H1 (cell line): ENCODE results near the gene LAYN. TPM values are rescaled to one million over a fixed set of nuclear protein-coding genes. Genes with fewer than 3 reads are reported as not detected.

ENCODE experiments used
- CTCF ChIA-PET: fragments of 300-600 bp; sonication (Branson Sonifier 250); formaldehyde crosslinking; loops from one replicate; lab custom pipeline; 2021; ENCODE audit not compliant: partially characterized antibody; lab: Charles Lee
- POLR2A ChIA-PET: fragments of 300-600 bp; sonication (Branson Sonifier 250); formaldehyde crosslinking; loops from one replicate; lab custom pipeline; 2021; ENCODE audit warnings: inconsistent platforms; ENCODE audit not compliant: partially characterized antibody; lab: Charles Lee
- DNase-seq, 2 experiments: peaks; one replicate each; pipeline versions ENCODE4 v3.0.0 to v3.0.0-alpha.2; 2010 to 2022; ENCODE audit warnings: low spot score in 2 of 2, low read depth in 1 of 2, mixed read lengths in 1 of 2
- FAIRE-seq: peaks from 2 replicates; lab custom pipeline; 2011; peaks lifted over from hg19 to GRCh38; lab: Jason Lieb, UNC
- H2AFZ ChIP-seq: 2 replicates; pipeline ENCODE4 v1.8.1; 2012; ENCODE audit warnings: low read length, inconsistent platforms
- H2AK5ac ChIP-seq: 2 replicates; pipeline ENCODE4 v1.6.1; 2013; ENCODE audit warnings: low read depth, low read length
- H2BK120ac ChIP-seq: replicated peaks from 2 replicates; pipeline ENCODE3; 2013; ENCODE audit warnings: low read depth, low read length, inconsistent platforms
- H2BK12ac ChIP-seq: 2 replicates; pipeline ENCODE4 v1.6.1; 2013; ENCODE audit warnings: low read depth, low read length
- H2BK15ac ChIP-seq: 2 replicates; pipeline ENCODE4 v1.6.1; 2013; ENCODE audit warnings: low read length
- H2BK20ac ChIP-seq: 2 replicates; pipeline ENCODE4 v1.6.1; 2013; ENCODE audit warnings: low read length
- H2BK5ac ChIP-seq: 2 replicates; pipeline ENCODE4 v1.6.1; 2013; ENCODE audit warnings: low read depth, low read length
- H3K14ac ChIP-seq: 2 replicates; pipeline ENCODE4 v1.6.1; 2013; ENCODE audit warnings: inconsistent platforms; ENCODE audit not compliant: insufficient read length
- H3K18ac ChIP-seq: 2 replicates; pipeline ENCODE4 v1.6.1; 2013; ENCODE audit warnings: low read length; ENCODE audit errors: extremely low read depth
- H3K23ac ChIP-seq: 2 replicates; pipeline ENCODE4 v1.6.1; 2013; ENCODE audit warnings: inconsistent platforms; ENCODE audit not compliant: insufficient read length
- H3K23me2 ChIP-seq: 2 replicates; pipeline ENCODE4 v1.6.1; 2013; ENCODE audit warnings: low read depth, low read length
- H3K27ac ChIP-seq: 2 replicates; pipeline ENCODE4 v1.6.1; 2011; ENCODE audit warnings: low read depth, low read length, inconsistent platforms
- H3K27me3 ChIP-seq, 4 experiments: replicated peaks in 1 of 4; 1 replicate in 1 of 4; 2 replicates in 3 of 4; pipeline versions ENCODE4 v1.6.1 to v1.8.1; 2011 to 2013; ENCODE audit warnings: low read length in 3 of 4, mild to moderate bottlenecking in 3 of 4, inconsistent platforms in 2 of 4, mixed read lengths in 2 of 4, moderate library complexity in 1 of 4; ENCODE audit not compliant: control insufficient read depth in 3 of 4, insufficient read depth in 3 of 4; ENCODE audit errors: extremely low read depth in 1 of 4
- H3K36me3 ChIP-seq, 4 experiments: 2 replicates each; pipeline versions ENCODE4 v1.6.1 to v1.8.1; 2011 to 2013; ENCODE audit warnings: mild to moderate bottlenecking in 4 of 4, low read length in 3 of 4, moderate library complexity in 2 of 4, control low read depth in 1 of 4, inconsistent platforms in 1 of 4; ENCODE audit not compliant: insufficient read depth in 4 of 4, control insufficient read depth in 2 of 4
- H3K4ac ChIP-seq: replicated peaks from 2 replicates; pipeline ENCODE3; 2013; ENCODE audit warnings: low read length, low read depth, mixed read lengths, inconsistent platforms; ENCODE audit not compliant: insufficient read length
- H3K4me1 ChIP-seq, 4 experiments: replicated peaks in 1 of 4; 1 replicate in 1 of 4; 2 replicates in 3 of 4; pipeline versions ENCODE4 v1.6.1 to v1.8.1; 2011 to 2013; ENCODE audit warnings: low read length in 3 of 4, inconsistent platforms in 2 of 4, mixed read lengths in 1 of 4; ENCODE audit not compliant: insufficient read depth in 4 of 4, control insufficient read depth in 3 of 4
- H3K4me2 ChIP-seq, 2 experiments: 2 replicates each; pipeline versions ENCODE4 v1.6.1 to v1.8.1; 2011 to 2013; ENCODE audit warnings: low read depth in 2 of 2, low read length in 2 of 2, control low read depth in 1 of 2, inconsistent platforms in 1 of 2, mild to moderate bottlenecking in 1 of 2; ENCODE audit not compliant: insufficient read depth in 1 of 2
- H3K4me3 ChIP-seq, 4 experiments: fragments of 200-600, 300-600 bp in 1 of 4; sonication (generic), shearing (Covaris generic), sonication (Bioruptor Twin) in 1 of 4; 2 replicates each; pipeline versions ENCODE4 v1.5.1 to v1.8.1; 2011 to 2016; ENCODE audit warnings: low read length in 4 of 4, low read depth in 3 of 4, control low read depth in 2 of 4, inconsistent platforms in 2 of 4, mild to moderate bottlenecking in 2 of 4, mixed read lengths in 1 of 4, moderate library complexity in 1 of 4; ENCODE audit not compliant: insufficient read depth in 2 of 4; ENCODE audit errors: extremely low read depth in 1 of 4
- H3K56ac ChIP-seq: replicated peaks from 2 replicates; pipeline ENCODE3; 2013; ENCODE audit warnings: low read depth, mild to moderate bottlenecking, mixed read lengths, low read length, inconsistent platforms; ENCODE audit not compliant: insufficient read length
- H3K79me1 ChIP-seq: 2 replicates; pipeline ENCODE4 v1.6.1; 2013; ENCODE audit warnings: low read depth, low read length, control low read depth
- H3K79me2 ChIP-seq, 2 experiments: 2 replicates each; pipeline versions ENCODE4 v1.6.1 to v1.8.1; 2012 to 2013; ENCODE audit warnings: low read length in 2 of 2, mild to moderate bottlenecking in 2 of 2, inconsistent platforms in 1 of 2; ENCODE audit not compliant: insufficient read depth in 2 of 2, control insufficient read depth in 1 of 2
- H3K9ac ChIP-seq, 4 experiments: replicated peaks in 1 of 4; 1 replicate in 1 of 4; 2 replicates in 3 of 4; pipeline versions ENCODE4 v1.6.1 to v1.8.1; 2011 to 2013; ENCODE audit warnings: low read depth in 3 of 4, low read length in 3 of 4, control low read depth in 2 of 4, mild to moderate bottlenecking in 2 of 4, moderate library complexity in 2 of 4, inconsistent platforms in 1 of 4; ENCODE audit errors: extremely low read depth in 1 of 4
- H3K9me3 ChIP-seq, 2 experiments: 2 replicates each; pipeline versions ENCODE4 v1.6.1 to v1.8.1; 2012 to 2013; ENCODE audit warnings: mild to moderate bottlenecking in 2 of 2, moderate library complexity in 2 of 2, control low read depth in 1 of 2, inconsistent platforms in 1 of 2, low read depth in 1 of 2, low read length in 1 of 2, mixed read lengths in 1 of 2; ENCODE audit not compliant: insufficient read depth in 2 of 2
- H4K20me1 ChIP-seq, 2 experiments: replicated peaks in 1 of 2; 2 replicates each; pipeline versions ENCODE3 to v1.8.1; 2011 to 2013; ENCODE audit warnings: inconsistent platforms in 2 of 2, low read length in 2 of 2, mild to moderate bottlenecking in 1 of 2; ENCODE audit not compliant: insufficient read depth in 2 of 2, control insufficient read depth in 1 of 2
- H4K5ac ChIP-seq: 2 replicates; pipeline ENCODE4 v1.6.1; 2013; ENCODE audit warnings: low read length, low read depth, mixed read lengths, inconsistent platforms; ENCODE audit not compliant: insufficient read length
- H4K8ac ChIP-seq: 2 replicates; pipeline ENCODE4 v1.8.0; 2013; ENCODE audit warnings: mild to moderate bottlenecking, moderate library complexity, low read length, inconsistent platforms; ENCODE audit not compliant: insufficient read depth; ENCODE audit errors: extremely low read depth
- H4K91ac ChIP-seq: replicated peaks from 2 replicates; pipeline ENCODE3; 2013; ENCODE audit warnings: low read length, mixed read lengths, inconsistent platforms; ENCODE audit not compliant: insufficient read length
- ASH2L ChIP-seq: fragments of 200-600, 300-600 bp; sonication (generic); IDR thresholded peaks from one replicate; pipeline ENCODE4 v1.7.1; 2017; ENCODE audit warnings: low read length
- E2F6 ChIP-seq: IDR thresholded peaks from 2 replicates; pipeline ENCODE4 v1.6.1; 2012; ENCODE audit warnings: inconsistent platforms
- EZH2 ChIP-seq: fragments of 200-600 bp; sonication (generic); IDR thresholded peaks from 2 replicates; pipeline ENCODE4 v1.7.1; 2012; ENCODE audit warnings: low read depth, mild to moderate bottlenecking, moderate library complexity, low read length, inconsistent platforms; ENCODE audit not compliant: severe bottlenecking
- MAX ChIP-seq: IDR thresholded peaks from 2 replicates; pipeline ENCODE4 v1.6.1; 2012; ENCODE audit warnings: inconsistent platforms
- PHF8 ChIP-seq: fragments of 200-600 bp; sonication (generic); conservative IDR thresholded peaks from 2 replicates; pipeline ENCODE4 v1.7.1; 2012; ENCODE audit warnings: low read depth, mild to moderate bottlenecking, inconsistent platforms, low read length, moderate library complexity
- POU5F1 ChIP-seq: IDR thresholded peaks from 2 replicates; pipeline ENCODE4 v1.6.1; 2011; ENCODE audit warnings: low read depth, mild to moderate bottlenecking, low read length, moderate library complexity
- RBBP5 ChIP-seq: IDR thresholded peaks from 2 replicates; pipeline ENCODE4 v1.7.1; 2012; ENCODE audit warnings: low read depth, mild to moderate bottlenecking, inconsistent platforms, low read length, moderate library complexity, borderline replicate concordance
- SRF ChIP-seq: IDR thresholded peaks from 2 replicates; pipeline ENCODE4 v1.6.1; 2011; ENCODE audit warnings: mild to moderate bottlenecking, low read depth, low read length, moderate library complexity
- TCF12 ChIP-seq: IDR thresholded peaks from 2 replicates; pipeline ENCODE4 v1.6.1; 2011; ENCODE audit warnings: low read depth, mild to moderate bottlenecking, low read length
- WGBS, 2 experiments: shearing (Covaris generic) in 1 of 2; methylation state at CpG; one replicate each; pipeline versions ENCODE4 v1.1.6 to v1.1.7; 2013 to 2015; ENCODE audit warnings: low lambda C conversion rate in 2 of 2, mixed read lengths in 2 of 2, inconsistent platforms in 1 of 2, low coverage in 1 of 2, missing lambda C conversion rate in 1 of 2; ENCODE audit not compliant: insufficient replicate concordance in 2 of 2, insufficient coverage in 1 of 2, insufficient read length in 1 of 2; ENCODE audit errors: extremely low coverage in 1 of 2, missing lambda C conversion rate in 1 of 2; 5-methylcytosine and 5-hydroxymethylcytosine counted together
- polyA plus RNA-seq, 7 experiments: library from polyadenylated mRNA; depleted of rRNA in 3 of 7; stranded (reverse) in 5 of 7; unstranded in 2 of 7; fragments of >200 nt in 5 of 7; fragments of 200-250 nt in 2 of 7; gene quantifications; 1 replicate in 5 of 7; 2 replicates in 1 of 7; 4 replicates in 1 of 7; pipeline versions ENCODE4 v1.2.1 to v1.2.3, GENCODE V29; 2011 to 2013; ENCODE audit warnings: missing spikeins in 2 of 7, mixed read lengths in 2 of 7
- total RNA-seq: library from RNA; stranded (reverse); fragmentation: NEBNext Ultra II Directional; extraction: Animal tissue kit (Norgen Biotek cat#: 25700); gene quantifications from 2 replicates; pipeline ENCODE4 v1.2.1, GENCODE V29; 2021

The LAYN gene
- total and polyA plus RNA-seq, 2 of the 8 experiments (the other 6 are each of a cell fraction or from before 2014, with no cell fraction given), result 4.2 to 9.3 TPM

- no peaks in the 10 kb centered on the region for H3K79me1 ChIP-seq
- peak within 1 kb of the TSS; percentile 85; the same call in 1 of the 2 replicates for H3K18ac ChIP-seq
- peak within 1 kb of the TSS; percentile 75; the same call in 1 of the 2 replicates for H2BK12ac ChIP-seq
- H3K56ac ChIP-seq, result no peak within 1 kb of the TSS
- 5% methylated on average over 42 of the region's 90 CpGs; no CpG with 5 or more reads in 1 of the 2 experiments for WGBS, 2 experiments
- peak within 1 kb of the TSS; percentile 65 for H4K91ac ChIP-seq
- no peak within 1 kb of the TSS for H3K23ac ChIP-seq
- peaks cover 0 to 10% (median 6%) of the 10 kb centered on the region in 4 experiments; a peak in 5 of 7 replicates for H3K4me1 ChIP-seq
- no peak within 1 kb of the TSS for H2BK5ac ChIP-seq
- H3K4ac ChIP-seq, result no peak within 1 kb of the TSS
- H3K14ac ChIP-seq, result peak within 1 kb of the TSS; percentile 91
- H2BK120ac ChIP-seq, result no peak within 1 kb of the TSS
- peak within 1 kb of the TSS; percentile 28 for H4K5ac ChIP-seq
- peaks cover 9% of the 10 kb centered on the region; the same call in 1 of the 2 replicates for H3K23me2 ChIP-seq
- ChIA-PET CTCF (interaction anchor here (0.7 to 3.4 kb wide), 16 partner anchors 11 to 83 kb away, joined by 3 to 22 read pairs (median 4); no protein-coding TSS in a partner anchor), POLR2A (interaction anchor here (0.9 to 1.5 kb wide), 4 partner anchors 9 to 29 kb away, joined by 3 to 4 read pairs (median 3); partner anchors contain the start of gene LAYN)
- H3K36me3 ChIP-seq, result no peaks in the 10 kb centered on the region
- DNase-seq, result peak in 1 of 2 experiments; percentile 65
- H4K8ac ChIP-seq, result peak within 1 kb of the TSS; percentile 85
- H2AK5ac ChIP-seq, result peak within 1 kb of the TSS; percentile 46; the same call in 1 of the 2 replicates
- FAIRE-seq, result no peak
- 0 out of 2 replicates have a peak within 1 kb of the TSS, but pooled peaks have one; percentile 46 for H2BK15ac ChIP-seq
- 0 out of 2 replicates have a peak within 1 kb of the TSS, but pooled peaks have one; percentile 6 for H2BK20ac ChIP-seq
- peak within 1 kb of the TSS; percentile 34 to 77 (median 46) for H3K4me3 ChIP-seq
- no peak within 1 kb of the TSS for H3K9ac ChIP-seq
- H3K4me2 ChIP-seq, result peak within 1 kb of the TSS; percentile 72 to 81
- no peaks in the 10 kb centered on the region for H4K20me1 ChIP-seq
- no peaks in the 10 kb centered on the region for H3K9me3 ChIP-seq
- peak within 1 kb of the TSS; percentile 83; the same call in 1 of the 2 replicates for H2AFZ ChIP-seq
- peaks cover 11 to 38% (median 26%) of the 10 kb centered on the region in 4 experiments for H3K27me3 ChIP-seq
- H3K79me2 ChIP-seq, result no peaks in the 10 kb centered on the region
- no peak within 1 kb of the TSS for H3K27ac ChIP-seq
- TF ChIP-seq E2F6 (peak; percentile 79), ASH2L (peak; percentile 62), SRF (no peak), POU5F1 (no peak), PHF8 (peak; percentile 68), RBBP5 (0 out of 2 replicates have a peak, but pooled peaks have one; percentile 63), TCF12 (0 out of 2 replicates have a peak, but pooled peaks have one; percentile 6), MAX (peak; percentile 54), EZH2 (peak; percentile 61)
Observed at GRCh38 chr11:111512296-111513239, 28.0 kb upstream of the LAYN start, which contains the start of gene BTG4. BTG4 (minus strand) TSS chr11:111512386; CDS start chr11:111498776, 13,610 bp downstream.
